Karpas-422 (cell line): ENCODE results near the gene PDXP. TPM values are rescaled to one million over a fixed set of nuclear protein-coding genes. Genes with fewer than 3 reads are reported as not detected.

Experiments
- DNase-seq: peaks from one replicate; pipeline ENCODE4 v3.0.0-alpha.2; 2015
- H2AFZ ChIP-seq: fragments of 200-600 bp; sonication (generic); 2 replicates; pipeline ENCODE4 v1.6.1; 2014; ENCODE audit warnings: antibody characterized with exemption, low read length, mixed read lengths
- H3K27ac ChIP-seq: fragments of 200-600 bp; sonication (generic); 2 replicates; pipeline ENCODE4 v1.5.1; 2014; ENCODE audit warnings: mild to moderate bottlenecking, low read length, moderate library complexity
- H3K27me3 ChIP-seq: fragments of 200-600 bp; sonication (generic); 2 replicates; pipeline ENCODE4 v1.6.1; 2014; ENCODE audit warnings: low read length, mixed read lengths
- H3K36me3 ChIP-seq: fragments of 200-600 bp; sonication (generic); 2 replicates; pipeline ENCODE4 v1.6.1; 2014; ENCODE audit warnings: low read length, mixed read lengths; ENCODE audit not compliant: insufficient read depth
- H3K4me1 ChIP-seq: fragments of 200-600 bp; sonication (generic); 2 replicates; pipeline ENCODE4 v1.6.1; 2014; ENCODE audit warnings: mild to moderate bottlenecking, low read length, mixed read lengths
- H3K4me2 ChIP-seq: fragments of 200-600 bp; sonication (generic); 2 replicates; pipeline ENCODE4 v1.6.1; 2014; ENCODE audit warnings: low read length, low read depth, mild to moderate bottlenecking; ENCODE audit not compliant: poor library complexity, severe bottlenecking
- H3K4me3 ChIP-seq: fragments of 200-600 bp; sonication (generic); 2 replicates; pipeline ENCODE4 v1.5.1; 2014; ENCODE audit warnings: mild to moderate bottlenecking, antibody characterized with exemption, low read length, mixed read lengths
- H3K79me2 ChIP-seq: fragments of 200-600 bp; sonication (generic); 2 replicates; pipeline ENCODE4 v1.6.1; 2014; ENCODE audit warnings: mild to moderate bottlenecking, low read length, mixed read lengths
- H3K9ac ChIP-seq: fragments of 200-600 bp; sonication (generic); 2 replicates; pipeline ENCODE4 v1.6.0; 2014; ENCODE audit warnings: low read length
- H3K9me2 ChIP-seq: fragments of 200-600 bp; sonication (generic), shearing (Covaris generic); replicated peaks from 2 replicates; pipeline ENCODE4 v1.6.0; 2014; ENCODE audit warnings: mild to moderate bottlenecking, low read length, moderate library complexity; ENCODE audit not compliant: insufficient read depth
- H3K9me3 ChIP-seq: fragments of 300-700, 200-600 bp; sonication (generic); 2 replicates; pipeline ENCODE4 v1.6.1; 2014; ENCODE audit warnings: low read length, mixed read lengths
- H4K20me1 ChIP-seq: fragments of 200-600 bp; sonication (generic); 2 replicates; pipeline ENCODE4 v1.6.1; 2014; ENCODE audit warnings: mild to moderate bottlenecking, antibody characterized with exemption, low read length, low read depth; ENCODE audit not compliant: insufficient read depth
- total RNA-seq: library from RNA; depleted of rRNA; stranded (reverse); fragments of >200 nt; shearing (Covaris generic); gene quantifications from 2 replicates; pipeline ENCODE4 v1.2.3, GENCODE V29; 2014; ENCODE audit warnings: low replicate concordance

The PDXP gene
- total RNA-seq, 1 experiment from 2014 or later, result 78.9 TPM

- no peaks in the 10 kb centered on the region for H3K9me2 ChIP-seq
- peak; percentile 86 for DNase-seq
- H3K27ac ChIP-seq, result peak overlapping the region; percentile 88
- H3K36me3 ChIP-seq, result peaks cover 7% of the 10 kb centered on the region; the same call in 1 of the 2 replicates
- no peaks in the 10 kb centered on the region for H3K27me3 ChIP-seq
- peaks cover 17% of the 10 kb centered on the region for H3K4me1 ChIP-seq
- no peaks in the 10 kb centered on the region for H3K9me3 ChIP-seq
- H3K79me2 ChIP-seq, result no peaks in the 10 kb centered on the region
- H3K4me2 ChIP-seq, result peak overlapping the region; percentile 52
- H4K20me1 ChIP-seq, result 0 out of 2 replicates have a peak, but pooled peaks cover 2% of the 10 kb centered on the region
- no peak overlapping the region for H2AFZ ChIP-seq
- peak overlapping the region; percentile 47 for H3K9ac ChIP-seq
- peak overlapping the region; percentile 25; the same call in 1 of the 2 replicates for H3K4me3 ChIP-seq
Measured at GRCh38 chr22:37618072-37618656, 40.4 kb upstream of the PDXP start.

- Histone ChIP-seq H2AFZ (no peak overlapping the region), H3K27me3 (no peaks in the 10 kb centered on the region), H3K36me3 (peaks cover 8% of the 10 kb centered on the region; the same call in 1 of the 2 replicates), H3K9me3 (no peaks in the 10 kb centered on the region), H3K79me2 (no peaks in the 10 kb centered on the region), H3K9me2 (no peaks in the 10 kb centered on the region), H4K20me1 (0 out of 2 replicates have a peak, but pooled peaks cover 4% of the 10 kb centered on the region), H3K4me3 (no peak overlapping the region; the same call in 1 of the 2 replicates), H3K4me2 (peak overlapping the region; percentile 52), H3K4me1 (peaks cover 19% of the 10 kb centered on the region), H3K9ac (peak overlapping the region; percentile 47), H3K27ac (peak overlapping the region; percentile 88)
- DNase-seq, result no peak
Measured at GRCh38 chr22:37618674-37619073, 39.8 kb upstream of the PDXP start.

GRCh38 chr22:37619991-37620390 lies 38.5 kb upstream of the PDXP start:
- Histone ChIP-seq H4K20me1 (0 out of 2 replicates have a peak, but pooled peaks cover 4% of the 10 kb centered on the region), H3K4me1 (peaks cover 21% of the 10 kb centered on the region), H3K27me3 (no peaks in the 10 kb centered on the region), H3K79me2 (no peaks in the 10 kb centered on the region), H3K4me2 (no peak overlapping the region), H3K9ac (no peak overlapping the region), H2AFZ (no peak overlapping the region), H3K9me3 (no peaks in the 10 kb centered on the region), H3K4me3 (no peak overlapping the region), H3K9me2 (no peaks in the 10 kb centered on the region), H3K36me3 (peaks cover 12% of the 10 kb centered on the region; the same call in 1 of the 2 replicates), H3K27ac (no peak overlapping the region)
- no peak for DNase-seq

- no peak overlapping the region for H3K4me2 ChIP-seq
- no peaks in the 10 kb centered on the region for H3K27me3 ChIP-seq
- no peaks in the 10 kb centered on the region for H3K9me2 ChIP-seq
- H4K20me1 ChIP-seq, result 0 out of 2 replicates have a peak, but pooled peaks cover 4% of the 10 kb centered on the region
- H3K79me2 ChIP-seq, result no peaks in the 10 kb centered on the region
- H3K4me1 ChIP-seq, result peaks cover 21% of the 10 kb centered on the region
- H3K9me3 ChIP-seq, result no peaks in the 10 kb centered on the region
- no peak for DNase-seq
- H3K36me3 ChIP-seq, result peaks cover 12% of the 10 kb centered on the region; the same call in 1 of the 2 replicates
- no peak overlapping the region for H3K27ac ChIP-seq
- H3K9ac ChIP-seq, result no peak overlapping the region
- no peak overlapping the region for H3K4me3 ChIP-seq
- H2AFZ ChIP-seq, result no peak overlapping the region
Measured at GRCh38 chr22:37621352-37621860, 37.1 kb upstream of the PDXP start.

DNA sequence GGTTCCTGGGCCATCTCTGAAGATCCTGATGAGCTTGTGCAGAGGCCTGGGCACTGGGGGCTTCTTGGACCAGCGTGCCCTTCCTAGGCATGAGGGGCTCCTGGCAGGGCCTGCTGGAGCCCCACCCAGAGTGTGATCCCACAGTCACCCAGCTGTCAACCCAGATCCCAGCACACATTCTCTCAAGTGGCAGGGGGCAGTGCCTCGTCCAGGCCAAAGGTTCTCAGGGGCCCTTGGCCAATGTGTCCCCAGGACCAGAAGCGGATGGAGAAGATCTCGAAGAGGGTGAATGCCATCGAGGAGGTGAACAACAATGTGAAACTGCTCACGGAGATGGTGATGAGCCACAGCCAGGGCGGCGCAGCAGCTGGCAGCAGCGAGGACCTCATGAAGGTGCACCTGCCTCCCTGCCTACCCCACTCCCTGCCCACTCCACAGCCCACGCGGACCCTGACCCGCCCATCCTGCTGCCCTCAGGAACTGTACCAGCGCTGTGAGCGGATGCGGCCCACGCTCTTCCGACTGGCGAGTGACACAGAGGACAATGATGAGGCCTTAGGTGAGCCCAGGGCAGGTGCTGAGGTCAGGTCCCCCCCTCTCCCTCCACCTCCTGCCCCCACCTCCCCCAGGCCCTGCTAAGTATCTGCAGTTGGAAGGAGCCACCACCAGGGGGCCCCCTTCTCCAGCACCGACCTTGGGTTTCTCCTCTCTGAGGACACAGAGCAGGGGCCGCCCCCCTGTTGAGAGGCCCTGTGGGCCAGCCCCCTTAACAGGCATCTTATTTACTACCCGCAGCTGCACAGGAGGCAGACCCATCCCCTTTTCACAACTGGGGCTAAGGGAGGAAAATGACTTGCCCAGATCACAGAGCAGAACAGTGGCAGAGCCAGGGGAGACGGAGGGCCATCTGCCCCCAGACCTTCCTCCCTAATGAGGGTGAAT lies 35.2 kb upstream of the PDXP start:
- no peaks in the 10 kb centered on the region for H3K79me2 ChIP-seq
- 0 out of 2 replicates have a peak, but pooled peaks cover 4% of the 10 kb centered on the region for H4K20me1 ChIP-seq
- H3K9ac ChIP-seq, result peak overlapping the region; percentile 36; the same call in 1 of the 2 replicates
- no peaks in the 10 kb centered on the region for H3K27me3 ChIP-seq
- H3K4me3 ChIP-seq, result no peak overlapping the region
- H2AFZ ChIP-seq, result no peak overlapping the region
- H3K9me3 ChIP-seq, result no peaks in the 10 kb centered on the region
- H3K4me1 ChIP-seq, result peaks cover 10% of the 10 kb centered on the region
- H3K36me3 ChIP-seq, result peaks cover 12% of the 10 kb centered on the region; the same call in 1 of the 2 replicates
- H3K27ac ChIP-seq, result peak overlapping the region; percentile 44; the same call in 1 of the 2 replicates
- peak; percentile 90 for DNase-seq
- H3K4me2 ChIP-seq, result no peak overlapping the region
- H3K9me2 ChIP-seq, result no peaks in the 10 kb centered on the region

- no peaks in the 10 kb centered on the region for H3K9me3 ChIP-seq
- no peak overlapping the region for H3K4me2 ChIP-seq
- peak overlapping the region; percentile 44; the same call in 1 of the 2 replicates for H3K27ac ChIP-seq
- no peaks in the 10 kb centered on the region for H3K9me2 ChIP-seq
- H2AFZ ChIP-seq, result no peak overlapping the region
- H3K4me3 ChIP-seq, result no peak overlapping the region
- peaks cover 4% of the 10 kb centered on the region for H3K4me1 ChIP-seq
- H4K20me1 ChIP-seq, result 0 out of 2 replicates have a peak, but pooled peaks cover 4% of the 10 kb centered on the region
- peaks cover 7% of the 10 kb centered on the region; the same call in 1 of the 2 replicates for H3K36me3 ChIP-seq
- H3K27me3 ChIP-seq, result no peaks in the 10 kb centered on the region
- H3K9ac ChIP-seq, result peak overlapping the region; percentile 36; the same call in 1 of the 2 replicates
- DNase-seq, result no peak
- H3K79me2 ChIP-seq, result no peaks in the 10 kb centered on the region
Measured at GRCh38 chr22:37624017-37624365, 34.5 kb upstream of the PDXP start.

GRCh38 chr22:37624876-37625275 lies 33.6 kb upstream of the PDXP start:
- Histone ChIP-seq H3K36me3 (peaks cover 5% of the 10 kb centered on the region; the same call in 1 of the 2 replicates), H3K27me3 (no peaks in the 10 kb centered on the region), H3K4me1 (peaks cover 4% of the 10 kb centered on the region), H3K4me2 (no peak overlapping the region), H4K20me1 (0 out of 2 replicates have a peak, but pooled peaks cover 4% of the 10 kb centered on the region), H3K9me2 (no peaks in the 10 kb centered on the region), H2AFZ (no peak overlapping the region), H3K79me2 (no peaks in the 10 kb centered on the region), H3K27ac (no peak overlapping the region), H3K9me3 (no peaks in the 10 kb centered on the region), H3K4me3 (no peak overlapping the region), H3K9ac (no peak overlapping the region)
- no peak for DNase-seq
